K562 (cell line): Measurements from ENCODE around the gene MRPS33. TPM values are rescaled to one million over a fixed set of nuclear protein-coding genes. Genes with fewer than 3 reads are reported as not detected.

Experiments
- C11orf30 ChIP-seq: fragments of 450-650 bp; IDR thresholded peaks from 2 replicates; pipeline ENCODE4 v1.6.1; 2016; ENCODE audit warnings: low read depth, mild to moderate bottlenecking
- CBX1 ChIP-seq: sonication (generic); IDR thresholded peaks from 2 replicates; pipeline ENCODE4 v1.6.1; 2016; ENCODE audit warnings: antibody characterized with exemption, low read depth, mild to moderate bottlenecking
- ELK1 ChIP-seq: sonication (generic); formaldehyde crosslinking; IDR thresholded peaks from 2 replicates; pipeline ENCODE4 v1.8.1; 2022; ENCODE audit warnings: missing genetic modification reagents
- EP300 ChIP-seq: IDR thresholded peaks from 2 replicates; pipeline ENCODE4 v1.6.1; 2012; ENCODE audit warnings: low read length, improper control_type of control experiment
- HIVEP1 ChIP-seq: fragments of 250-450 bp; sonication (Bioruptor Pico); IDR thresholded peaks from 2 replicates; pipeline ENCODE4 v1.4.0; 2020; ENCODE audit warnings: mild to moderate bottlenecking
- HNRNPK ChIP-seq: fragments of 200-400 bp; formaldehyde crosslinking; IDR thresholded peaks from one replicate; pipeline ENCODE4 v1.6.1; 2018; ENCODE audit warnings: mild to moderate bottlenecking, low read depth, low read length; ENCODE audit not compliant: poor library complexity, severe bottlenecking
- NFIX ChIP-seq: fragments of 250-450 bp; sonication (Bioruptor Pico); IDR thresholded peaks from 2 replicates; pipeline ENCODE4 v1.4.0; 2020; ENCODE audit warnings: low read depth, mild to moderate bottlenecking, moderate library complexity
- NR2C1 ChIP-seq, 2 experiments: fragments of 450-650 bp; IDR thresholded peaks; 2 replicates each; pipeline ENCODE4 v1.6.1; 2017; ENCODE audit warnings: mild to moderate bottlenecking in 2 of 2, antibody characterized with exemption in 1 of 2, inconsistent platforms in 1 of 2, missing compliant biosample characterization in 1 of 2, missing genetic modification characterization in 1 of 2
- RREB1 ChIP-seq: fragments of 250-450 bp; sonication (Bioruptor Pico); IDR thresholded peaks from 2 replicates; pipeline ENCODE4 v1.4.0; 2020
- SAP30 ChIP-seq: fragments of 200-600 bp; sonication (generic); IDR thresholded peaks from 2 replicates; pipeline ENCODE4 v1.6.1; 2012; ENCODE audit warnings: borderline replicate concordance, low read depth, mild to moderate bottlenecking, moderate library complexity, low read length, control low read depth, inconsistent platforms; ENCODE audit not compliant: insufficient read depth, poor library complexity, severe bottlenecking
- SETDB1 ChIP-seq: IDR thresholded peaks from one replicate; pipeline ENCODE4 v1.6.1; 2012; ENCODE audit warnings: low read length, control low read depth, inconsistent platforms
- ZNF436 ChIP-seq: fragments of 250-450, 450-650 bp; sonication (Bioruptor Pico); formaldehyde crosslinking; IDR thresholded peaks from 2 replicates; pipeline ENCODE4 v1.7.0; 2020; ENCODE audit warnings: mild to moderate bottlenecking
- polyA plus RNA-seq, 8 experiments: library from polyadenylated mRNA; depleted of rRNA in 4 of 8; stranded (reverse) in 5 of 8; unstranded in 3 of 8; fragments of >200 nt; fragmentation: Nextera tagmentation in 2 of 8; fragmentation: Illumina TruSeq in 1 of 8; extraction: Ambion mirVana in 2 of 8; extraction: Trizol in 1 of 8; gene quantifications; 2 replicates each; pipeline versions ENCODE4 v1.2.1 to v1.2.3, GENCODE V29; 2011 to 2014; ENCODE audit warnings: inconsistent platforms in 1 of 8, missing spikeins in 1 of 8
- total RNA-seq, 7 experiments: library from RNA; depleted of rRNA in 6 of 7; stranded (reverse); fragments of >200 nt in 6 of 7; fragmentation: Illumina TruSeq in 2 of 7; extraction: Trizol in 2 of 7; gene quantifications; 2 replicates each; pipeline versions ENCODE4 v1.2.1 to v1.2.3, GENCODE V29; 2011 to 2021; ENCODE audit warnings: low replicate concordance in 1 of 7
- TF ChIP-seq, protein P1 (sequence below): IDR thresholded peaks from 2 replicates; pipeline ENCODE4 v1.6.1; 2014; ENCODE audit warnings: antibody characterized with exemption

The MRPS33 gene
- total and polyA plus RNA-seq, 9 of the 15 experiments (the other 6 are each of a cell fraction or from before 2014, with no cell fraction given): 81.1 to 442 (median 149) TPM

- no peak for TF ChIP-seq RREB1 (CRISPR knock-in tag)
- no peak for TF ChIP-seq C11orf30
- TF ChIP-seq, protein P1, sequence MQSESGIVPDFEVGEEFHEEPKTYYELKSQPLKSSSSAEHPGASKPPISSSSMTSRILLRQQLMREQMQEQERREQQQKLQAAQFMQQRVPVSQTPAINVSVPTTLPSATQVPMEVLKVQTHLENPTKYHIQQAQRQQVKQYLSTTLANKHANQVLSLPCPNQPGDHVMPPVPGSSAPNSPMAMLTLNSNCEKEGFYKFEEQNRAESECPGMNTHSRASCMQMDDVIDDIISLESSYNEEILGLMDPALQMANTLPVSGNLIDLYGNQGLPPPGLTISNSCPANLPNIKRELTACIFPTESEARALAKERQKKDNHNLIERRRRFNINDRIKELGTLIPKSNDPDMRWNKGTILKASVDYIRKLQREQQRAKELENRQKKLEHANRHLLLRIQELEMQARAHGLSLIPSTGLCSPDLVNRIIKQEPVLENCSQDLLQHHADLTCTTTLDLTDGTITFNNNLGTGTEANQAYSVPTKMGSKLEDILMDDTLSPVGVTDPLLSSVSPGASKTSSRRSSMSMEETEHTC: no peak
- TF ChIP-seq CBX1: no peak
- TF ChIP-seq HNRNPK: no peak
- TF ChIP-seq SAP30: no peak
- no peak for TF ChIP-seq HIVEP1
- TF ChIP-seq NR2C1 (IDR thresholded peaks at IDR 0.05): no peak
- TF ChIP-seq NR2C1 (tag; IDR thresholded peaks at IDR 0.05): no peak
- TF ChIP-seq ELK1: no peak
- TF ChIP-seq SETDB1: no peak
- no peak for TF ChIP-seq NFIX
- TF ChIP-seq EP300: no peak
- TF ChIP-seq ZNF436 (CRISPR knock-in tag): no peak
Measured at GRCh38 chr7:140990193-140990962, 24.4 kb downstream of the MRPS33 start (continued).
